ENCODE measurements around the gene PHACTR3.

The PHACTR3 gene

GRCh38 chr20:59823030-59823423 is 218.7 kb downstream of the PHACTR3 start:
- no peak for DNase-seq

GRCh38 chr20:59823491-59824259 is 219.3 kb downstream of the PHACTR3 start:
- no peak for DNase-seq

DNA sequence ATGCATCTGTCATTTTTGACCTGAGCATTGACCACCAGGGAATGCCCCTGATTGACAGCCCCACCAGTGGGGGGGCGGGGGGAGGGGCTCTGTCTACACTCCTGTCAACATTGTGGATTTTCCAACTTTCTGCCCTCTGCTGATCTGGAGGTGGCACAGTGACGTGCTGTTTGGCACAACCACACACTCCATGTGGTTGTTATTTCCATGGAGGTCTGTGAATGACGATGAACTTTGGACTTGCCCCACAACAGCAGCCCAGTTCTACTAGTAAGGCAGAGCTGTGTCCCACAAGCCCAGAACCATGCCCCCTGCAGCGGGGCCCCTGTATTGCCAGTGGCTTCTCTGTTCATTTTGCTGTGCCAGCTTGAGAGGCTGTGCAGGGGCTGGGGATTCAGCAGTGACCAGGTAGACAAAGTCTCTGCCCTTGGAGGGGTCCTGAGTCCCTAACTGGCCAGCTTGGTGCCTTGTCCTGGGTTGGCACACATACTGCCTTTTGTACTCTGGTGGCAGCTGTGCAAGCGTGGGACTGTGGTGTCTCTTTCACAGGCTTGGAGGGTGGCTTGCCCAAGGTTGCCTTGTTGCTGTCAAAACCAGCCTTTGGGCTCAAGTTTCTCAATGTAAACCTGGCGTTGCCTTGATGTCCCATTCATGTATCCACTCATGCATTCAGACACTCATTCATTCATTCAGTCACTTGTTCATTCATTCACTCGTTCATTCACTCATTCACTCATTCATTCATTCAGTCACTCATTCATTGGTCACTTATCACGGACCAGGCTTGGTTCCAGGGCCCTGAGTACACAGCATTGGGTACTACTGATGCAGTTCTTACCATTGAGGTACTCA is 220.6 kb downstream of the PHACTR3 start:
- DNase-seq, result no peak

- DNase-seq, result no peak
Observed at GRCh38 chr20:59825563-59825920, 221.2 kb downstream of the PHACTR3 start.

DNA sequence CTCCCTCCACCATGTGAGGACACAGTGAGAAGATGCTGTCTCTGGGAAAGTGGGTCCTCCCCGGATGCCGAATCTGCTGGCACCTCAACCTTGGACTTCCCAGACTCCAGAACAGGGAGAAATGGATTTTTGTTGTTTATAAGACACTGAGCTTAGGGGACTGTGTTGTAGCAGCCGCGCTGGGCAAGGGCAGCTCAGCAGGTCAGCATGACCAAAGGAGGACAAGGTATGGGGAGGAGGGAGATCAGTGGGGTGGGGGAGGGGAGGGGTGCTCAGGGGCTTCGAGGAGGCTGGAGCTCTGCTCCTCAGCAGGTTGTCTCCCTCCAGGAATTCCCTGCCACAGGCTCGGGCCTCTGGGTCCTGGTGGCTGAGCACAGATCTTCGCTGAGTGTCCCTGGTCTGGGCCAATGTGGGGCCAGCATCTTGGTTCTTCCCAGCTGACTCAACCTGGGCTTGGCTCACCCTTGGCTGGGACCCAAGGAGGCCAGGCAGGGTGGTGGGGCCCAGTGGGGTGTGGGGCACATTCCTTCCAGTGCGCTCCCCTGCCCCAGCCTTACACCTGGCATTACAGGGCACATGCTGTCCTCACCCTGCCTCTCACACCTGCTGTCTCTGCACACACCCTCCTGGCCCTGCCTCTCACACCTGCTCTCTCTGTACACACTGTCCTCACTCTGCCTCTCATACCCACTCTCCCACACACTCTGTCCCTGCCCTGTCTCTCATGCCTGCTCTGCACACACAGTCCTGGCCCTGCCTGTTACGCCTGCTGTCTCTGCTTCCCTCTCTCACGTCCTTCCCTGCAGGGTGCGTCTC is 221.8 kb downstream of the PHACTR3 start:
- no peak for DNase-seq

DNA sequence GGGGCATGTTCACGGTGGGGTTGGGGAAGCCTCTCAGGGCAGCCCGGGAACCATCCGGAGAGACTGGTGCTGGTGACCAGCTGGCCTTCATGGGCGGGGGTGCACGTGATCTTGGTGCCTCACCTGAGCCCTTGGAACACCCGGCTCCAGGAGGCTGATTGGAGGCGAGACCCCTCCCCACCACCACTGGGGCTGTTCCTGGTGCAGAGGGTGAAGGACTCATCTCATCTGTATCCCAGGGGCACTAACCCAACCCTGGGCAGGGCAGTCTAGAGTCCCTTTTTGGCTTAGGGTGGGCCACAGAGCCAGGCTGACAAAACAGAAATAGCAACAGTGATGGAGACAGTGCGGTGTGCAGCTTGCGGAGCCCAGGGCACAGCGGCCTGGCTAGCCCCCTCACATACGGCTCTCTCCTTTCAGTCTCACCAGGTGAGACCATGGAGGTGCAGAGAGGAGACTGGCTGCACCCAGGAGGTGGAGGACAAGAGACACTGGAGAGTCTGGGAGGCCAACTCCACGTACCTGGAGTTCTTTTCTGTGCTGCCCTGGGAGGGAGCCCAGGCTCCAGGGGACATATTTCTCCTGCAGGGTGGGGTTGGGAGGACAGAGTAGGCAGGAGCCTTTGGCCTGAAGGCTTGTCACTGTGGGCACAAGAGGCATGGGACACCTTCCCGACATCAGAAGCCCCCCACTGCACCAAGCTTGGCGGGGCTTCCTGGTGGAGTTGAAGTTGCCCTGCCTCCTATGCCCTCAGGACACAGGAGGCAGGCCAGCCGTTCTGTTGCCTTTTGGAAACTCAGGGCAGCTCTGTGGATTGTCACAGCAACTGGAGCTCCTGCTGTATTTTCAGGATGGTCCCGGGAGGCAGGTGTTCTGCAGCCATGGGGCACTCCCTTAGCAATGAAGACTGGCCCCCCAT is 223.1 kb downstream of the PHACTR3 start:
- no peak for DNase-seq

DNA sequence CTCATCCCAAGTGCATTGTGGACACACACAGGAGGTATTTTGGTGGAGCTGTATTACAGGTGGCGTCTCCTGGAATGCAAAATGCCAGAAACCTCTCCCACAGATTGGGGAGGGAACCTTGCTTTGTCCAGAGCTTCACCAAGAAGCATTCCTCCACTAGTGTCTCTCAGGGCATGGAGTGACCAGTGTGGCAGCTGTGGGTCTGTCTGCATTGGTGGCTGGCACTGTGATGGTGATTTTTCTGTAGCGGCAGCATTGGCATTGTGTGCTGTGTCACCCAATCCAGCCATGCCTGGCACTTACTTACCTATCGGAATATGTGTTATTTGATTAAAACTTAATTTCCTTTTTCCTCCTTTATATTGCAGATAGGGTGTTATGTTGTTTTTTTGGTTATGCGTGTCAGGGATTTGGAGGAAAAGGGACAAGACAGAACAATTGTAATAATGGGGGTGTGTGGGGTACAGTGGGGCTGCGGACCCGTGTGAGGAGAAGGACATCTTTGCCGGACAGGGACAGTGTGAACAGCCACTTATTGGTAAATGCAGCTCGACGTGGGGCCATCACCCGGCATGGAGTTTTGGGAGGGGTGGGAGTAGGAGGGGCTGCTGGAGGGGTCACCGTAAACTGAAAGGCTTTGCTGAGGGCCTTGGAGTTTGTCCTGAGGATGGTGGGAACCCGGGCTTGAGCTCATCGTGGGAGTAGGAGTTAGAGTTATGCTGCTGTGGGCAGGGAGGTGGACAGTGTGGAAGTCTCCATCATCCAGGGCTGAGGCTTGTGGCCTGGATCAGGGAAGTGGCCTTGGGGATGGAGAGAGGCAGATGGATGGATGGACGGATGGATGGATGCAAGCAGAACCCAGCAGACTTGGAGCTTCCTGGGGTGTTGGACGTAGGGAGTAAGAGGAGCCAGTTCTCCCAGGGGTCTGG is 224.0 kb downstream of the PHACTR3 start:
- no peak for DNase-seq

DNA sequence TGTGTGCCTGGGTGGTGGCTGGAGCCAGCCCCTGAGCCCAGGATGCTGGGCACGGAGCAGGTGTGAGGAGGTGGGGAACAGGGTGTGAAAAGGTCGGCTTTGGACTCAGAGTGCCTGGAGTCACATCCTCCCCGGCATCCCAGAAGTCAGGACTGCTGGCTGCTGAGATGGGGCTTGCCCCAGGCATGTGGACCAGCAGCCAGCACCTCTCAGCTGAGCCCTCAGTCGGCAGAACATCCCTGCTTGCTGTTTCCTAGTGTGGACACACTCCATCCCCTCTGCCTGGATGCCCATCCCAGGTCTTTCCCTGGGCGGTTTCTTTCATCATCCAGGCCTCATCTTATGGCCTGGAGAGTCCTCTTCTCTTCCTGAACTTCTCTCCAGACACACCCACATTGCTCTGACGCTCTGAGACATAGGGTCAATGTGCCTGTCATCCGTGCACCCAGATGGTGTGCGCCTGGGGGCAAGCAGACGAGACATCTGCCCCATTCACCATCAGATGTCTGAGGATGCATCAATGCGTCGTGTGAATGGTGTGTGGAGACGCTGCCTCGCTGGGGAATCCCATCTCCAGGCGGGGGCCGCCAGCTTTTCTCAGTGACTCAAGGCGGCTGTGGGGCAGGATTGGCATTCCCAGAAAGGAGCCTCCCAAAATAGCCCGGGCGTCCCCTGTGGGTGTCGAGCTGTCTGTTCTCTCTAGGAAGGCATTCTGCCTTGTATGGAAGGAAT is 224.9 kb downstream of the PHACTR3 start:
- no peak for DNase-seq

DNA sequence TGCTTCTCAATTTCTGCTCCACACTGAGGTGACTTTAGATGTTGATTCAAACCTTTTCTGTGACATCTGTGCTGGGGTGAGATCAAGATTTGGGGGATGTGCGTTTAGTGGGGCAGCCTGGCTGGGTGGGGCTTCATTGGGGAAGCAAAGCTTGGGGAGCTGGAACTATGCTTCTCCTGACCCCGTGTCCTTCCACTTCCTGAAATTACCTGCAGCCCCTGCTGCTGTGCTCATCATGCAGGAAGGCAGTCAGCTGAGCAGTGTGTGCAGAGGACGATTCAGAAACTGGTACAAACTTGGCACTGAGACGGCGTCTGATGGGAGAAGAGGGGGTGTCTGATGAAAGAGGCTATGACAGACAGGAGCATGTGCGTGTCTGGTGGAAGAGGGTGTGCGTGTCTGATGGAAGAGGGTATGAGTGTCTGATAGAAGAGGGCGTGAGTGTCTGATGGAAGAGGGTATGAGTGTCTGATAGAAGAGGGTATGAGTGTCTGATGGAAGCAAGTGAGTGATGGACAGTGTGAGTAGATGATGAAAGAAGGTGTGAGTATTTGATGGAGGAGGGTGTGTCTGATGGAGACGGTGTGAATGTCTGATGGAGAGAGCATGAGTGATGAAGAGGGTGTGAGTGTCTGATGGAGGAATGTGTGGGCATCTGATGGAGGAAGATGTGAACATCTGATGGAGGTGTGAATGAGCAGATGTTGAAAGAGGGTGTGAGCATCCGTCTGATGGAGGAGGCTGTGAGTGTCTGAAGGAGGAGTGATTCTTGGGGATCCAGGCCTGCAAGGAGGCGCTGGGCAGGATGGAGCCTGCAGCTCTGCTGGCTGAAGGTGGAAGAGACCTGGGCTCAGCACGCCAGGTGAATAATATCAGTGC is 225.7 kb downstream of the PHACTR3 start:
- DNase-seq, result no peak

GRCh38 chr20:59830665-59831023 is 226.3 kb downstream of the PHACTR3 start:
- DNase-seq, result no peak

- no peak for DNase-seq
Observed at GRCh38 chr20:59831024-59831915, 226.9 kb downstream of the PHACTR3 start.

GRCh38 chr20:59831916-59832270 is 227.6 kb downstream of the PHACTR3 start:
- DNase-seq, result no peak

DNA sequence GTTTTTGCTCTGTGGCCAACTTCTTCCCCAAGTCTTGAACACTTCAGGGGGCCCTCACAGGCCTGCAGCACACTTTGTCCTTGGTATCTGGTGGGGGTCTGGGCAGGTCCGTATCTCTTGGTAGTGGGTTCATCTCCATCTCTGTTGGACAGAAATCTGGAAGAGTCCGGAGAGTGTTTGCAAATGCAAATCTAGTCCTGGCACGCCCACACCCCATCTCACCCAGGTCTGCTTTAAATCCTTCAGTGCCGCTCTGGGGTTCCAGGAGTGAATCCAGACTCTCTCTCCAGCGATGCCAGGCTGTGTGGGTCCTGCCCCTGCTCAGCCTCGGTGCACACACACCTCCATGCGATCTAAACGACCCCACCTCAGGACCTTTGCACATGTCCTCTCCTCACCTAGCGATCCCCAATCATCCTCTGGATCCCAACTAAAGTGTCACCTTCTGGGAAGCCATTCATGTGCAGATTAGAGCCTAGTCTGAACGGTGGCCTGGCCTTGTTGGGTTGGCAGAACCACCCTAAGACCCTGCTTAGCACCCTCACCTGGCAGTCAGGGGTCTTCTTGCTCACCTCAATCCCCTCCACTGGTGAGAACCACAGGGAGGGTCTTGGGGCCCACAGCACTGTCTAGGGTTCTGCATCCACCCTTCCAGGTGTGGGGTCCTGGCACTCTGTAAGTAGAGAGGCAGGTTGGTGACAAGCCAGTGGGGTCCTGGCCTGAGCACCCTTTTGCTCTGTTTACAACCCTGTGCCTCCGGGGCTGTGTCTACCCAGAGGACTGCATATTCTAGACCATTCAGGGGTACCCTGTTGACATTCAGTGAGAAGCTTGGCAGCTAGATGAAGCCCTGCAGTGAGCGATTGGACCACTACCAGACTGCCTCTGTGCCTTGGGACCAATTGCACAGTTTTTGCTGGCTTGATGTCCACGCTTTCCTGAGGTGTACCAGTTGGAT is 228.3 kb downstream of the PHACTR3 start:
- no peak for DNase-seq

DNA sequence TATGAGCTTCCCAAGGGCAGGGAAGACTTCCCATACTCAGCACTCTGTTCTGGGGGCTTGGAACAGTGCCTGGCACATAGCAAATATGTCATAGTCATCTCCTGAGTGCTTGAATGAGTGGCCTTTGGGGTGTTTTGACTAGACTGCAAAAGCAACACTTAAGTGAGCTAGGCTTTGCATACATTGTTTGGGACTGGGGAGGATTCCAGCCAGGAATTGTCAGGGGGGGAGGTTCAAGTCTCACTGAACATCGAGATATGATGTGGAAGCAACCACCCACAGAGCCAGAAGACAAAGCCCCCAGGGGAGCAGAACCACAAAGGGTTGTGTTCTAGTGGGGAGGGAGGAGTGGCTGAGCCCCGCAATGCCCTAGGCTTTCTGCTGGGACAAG is 230.7 kb downstream of the PHACTR3 start:
- DNase-seq, result no peak

DNA sequence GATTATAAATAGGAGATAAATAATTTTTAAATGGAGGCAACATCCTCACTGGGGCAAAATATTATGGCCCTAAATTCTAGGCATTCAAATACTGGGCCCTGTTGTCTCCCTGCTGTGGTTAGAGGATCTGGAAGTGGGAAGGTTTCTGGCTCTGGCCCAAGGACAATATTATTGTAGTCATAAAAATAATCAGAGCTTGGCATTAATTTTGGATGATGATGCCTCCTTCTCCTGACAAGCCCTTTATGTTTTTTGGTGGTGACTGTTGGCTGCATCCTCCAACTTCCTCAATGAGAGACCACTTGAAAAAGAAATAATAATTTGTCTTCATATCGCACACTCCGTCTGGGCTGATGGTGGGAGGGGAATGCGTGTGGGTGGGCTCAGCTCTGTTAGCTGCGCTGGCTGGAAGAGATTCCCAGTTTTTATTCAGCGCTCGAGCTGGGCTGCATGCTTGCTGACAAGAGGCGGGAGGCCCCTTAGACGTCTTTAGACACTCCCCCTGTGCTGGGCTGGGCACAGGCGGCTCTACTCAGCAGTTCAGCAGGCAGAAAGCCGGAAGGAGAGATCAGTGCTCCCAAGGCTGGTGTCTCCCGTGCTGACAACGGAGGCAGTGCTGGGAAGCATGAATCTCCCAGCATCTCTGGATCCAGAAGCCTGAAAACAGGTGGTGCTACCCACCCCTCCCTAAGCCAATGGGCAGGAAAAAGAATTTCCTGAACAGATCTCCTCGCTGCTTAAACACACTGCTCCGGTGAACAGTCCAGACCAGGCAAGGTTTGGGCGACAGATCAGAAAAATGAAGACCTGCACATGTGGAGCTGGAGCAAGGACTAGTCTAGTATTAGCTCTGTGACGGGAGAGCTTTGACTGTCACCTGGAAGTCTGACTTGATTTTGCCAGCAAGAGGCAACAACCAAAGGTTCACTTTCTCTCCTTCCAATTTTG is 231.4 kb downstream of the PHACTR3 start:
- no peak for DNase-seq

- DNase-seq, result no peak
Observed at GRCh38 chr20:59836767-59837166, 232.4 kb downstream of the PHACTR3 start.
